ENCODE measurements around the gene ZNF345.

ZNF345 gene

GRCh38 chr19:36850559-36851442 lies at the start of gene ZNF345:
Gene ZNF345 (plus strand): TSS chr19:36850876. CDS start chr19:36876831, 25,955 bp downstream.
- DNase-seq (ENCODE audit: low read depth) = peak; percentile 80

- DNase-seq (ENCODE audit: low read depth) = no peak
Measured at GRCh38 chr19:36805364-36805763, 45.3 kb upstream of the ZNF345 start.

- DNase-seq (ENCODE audit: low read depth) = no peak
Measured at GRCh38 chr19:36807029-36807428, 43.6 kb upstream of the ZNF345 start.

GRCh38 chr19:36819130-36819630 lies 31.5 kb upstream of the ZNF345 start:
- no peak for DNase-seq (ENCODE audit: low read depth)

GRCh38 chr19:36821758-36822157 lies 28.9 kb upstream of the ZNF345 start:
- DNase-seq (ENCODE audit: low read depth) = no peak

GRCh38 chr19:36833430-36833829 lies 17.2 kb upstream of the ZNF345 start:
- no peak for DNase-seq (ENCODE audit: low read depth)

- DNase-seq (ENCODE audit: low read depth) = no peak
Measured at GRCh38 chr19:36837176-36837905, 13.3 kb upstream of the ZNF345 start.

GRCh38 chr19:36837906-36838783 lies 12.5 kb upstream of the ZNF345 start, which contains the start of gene ZNF790:
Gene ZNF790 (minus strand): TSS chr19:36838387. CDS start chr19:36825619, 12,768 bp downstream.
- peak; percentile 78 for DNase-seq (ENCODE audit: low read depth)

GRCh38 chr19:36838784-36839324 lies 11.8 kb upstream of the ZNF345 start:
- no peak for DNase-seq (ENCODE audit: low read depth)

GRCh38 chr19:36847968-36848367 lies 2.7 kb upstream of the ZNF345 start:
- DNase-seq (ENCODE audit: low read depth) = no peak

GRCh38 chr19:36849701-36850558 lies 746 bp upstream of the ZNF345 start:
- DNase-seq (ENCODE audit: low read depth) = peak; percentile 75

- DNase-seq (ENCODE audit: low read depth) = no peak
Measured at GRCh38 chr19:36851898-36852297, 1.2 kb downstream of the ZNF345 start.

- no peak for DNase-seq (ENCODE audit: low read depth)
Measured at GRCh38 chr19:36876993-36877938, 26.6 kb downstream of the ZNF345 start.

- DNase-seq (ENCODE audit: low read depth) = no peak
Measured at GRCh38 chr19:36891768-36892357, 41.2 kb downstream of the ZNF345 start.

- no peak for DNase-seq (ENCODE audit: low read depth)
Measured at GRCh38 chr19:36894849-36895383, 44.2 kb downstream of the ZNF345 start.

- no peak for DNase-seq (ENCODE audit: low read depth)
Measured at GRCh38 chr19:36898422-36898821, 47.7 kb downstream of the ZNF345 start.

- DNase-seq (ENCODE audit: low read depth) = peak; percentile 76
Measured at GRCh38 chr19:36915992-36916830, 65.5 kb downstream of the ZNF345 start, which contains the start of the genes ZNF568 and ZNF829. Gene ZNF568 (plus strand): TSS chr19:36916332. CDS start chr19:36922771, 6,439 bp downstream. Gene ZNF829 (minus strand): TSS chr19:36916291. CDS start chr19:36915167, 1,124 bp downstream.
